Cerebellar nuclear complex (tissue), 1 donor: ENCODE measurements around the gene POLG2.
A peak's percentile ranks its signal among the peaks of the same experiment; 100 is the strongest.
"Not testable (repeated sequence)": the region's sequence is repeated elsewhere in the genome, so short reads cannot be mapped to it uniquely, and the experiment has no call there.

Source experiments
- DNase-seq, 2 experiments: peaks; one replicate each; lab custom pipeline; 2025; lab: John Stamatoyannopoulos, UW

POLG2 gene

GRCh38 chr17:64505340-64506200, 8.7 kb upstream of the POLG2 start:
- DNase-seq: peak; percentile 28 to 48

- DNase-seq: no peak
These were observed 8.0 kb upstream of the POLG2 start for GRCh38 chr17:64504769-64505339.

- no peak for DNase-seq
These were observed 7.2 kb upstream of the POLG2 start for GRCh38 chr17:64503821-64504768.

GRCh38 chr17:64503341-64503740, 6.5 kb upstream of the POLG2 start:
- no peak for DNase-seq

GRCh38 chr17:64502809-64503208, 6.0 kb upstream of the POLG2 start:
- DNase-seq: no peak

- no peak for DNase-seq
These were observed 5.2 kb upstream of the POLG2 start for GRCh38 chr17:64502021-64502420.

GRCh38 chr17:64500862-64501765, 4.3 kb upstream of the POLG2 start:
- DNase-seq: no peak

- no peak for DNase-seq
These were observed 3.6 kb upstream of the POLG2 start for GRCh38 chr17:64500487-64500859.

GRCh38 chr17:64499805-64500486, 3.1 kb upstream of the POLG2 start:
- no peak for DNase-seq

GRCh38 chr17:64498308-64499203, 1.7 kb upstream of the POLG2 start:
- no peak for DNase-seq

GRCh38 chr17:64497565-64498035, 746 bp upstream of the POLG2 start:
- no peak for DNase-seq

- DNase-seq: no peak
These were observed 487 bp downstream of the POLG2 start for GRCh38 chr17:64496348-64496785.

GRCh38 chr17:64495300-64495699, 1.6 kb downstream of the POLG2 start:
- not testable (repeated sequence) for DNase-seq

GRCh38 chr17:64494121-64494520, 2.7 kb downstream of the POLG2 start:
- DNase-seq: no peak

- DNase-seq: no peak
These were observed 4.3 kb downstream of the POLG2 start for GRCh38 chr17:64492481-64493109.

GRCh38 chr17:64491994-64492393, 4.9 kb downstream of the POLG2 start:
- DNase-seq: no peak

GRCh38 chr17:64491034-64491860, 5.6 kb downstream of the POLG2 start:
- no peak for DNase-seq

GRCh38 chr17:64488301-64488700, 8.6 kb downstream of the POLG2 start:
- DNase-seq: no peak
